NOMO-1 treated with DMSO at 0.1 percent for 48 hours (cell line): ENCODE measurements around the gene MLX.
"Not testable (repeated sequence)": the region's sequence is repeated elsewhere in the genome, so short reads cannot be mapped to it uniquely, and the experiment has no call there.

Experiments
- DNase-seq: peaks from one replicate; lab custom pipeline; 2025; ENCODE audit not compliant: unreplicated experiment; lab: John Stamatoyannopoulos, UW

MLX gene

GRCh38 chr17:42536048-42536371, 30.9 kb upstream of the MLX start, which contains the start of gene NAGLU:
TSS of gene NAGLU (plus strand) at chr17:42536241. CDS start at chr17:42536273, 32 bp downstream.
- peak; percentile 81 for DNase-seq

- peak; percentile 38 for DNase-seq
Observed at GRCh38 chr17:42536372-42537155, 30.3 kb upstream of the MLX start.

- no peak for DNase-seq
Observed at GRCh38 chr17:42537156-42537805, 29.6 kb upstream of the MLX start.

GRCh38 chr17:42537826-42538451, 29.0 kb upstream of the MLX start:
- no peak for DNase-seq

- no peak for DNase-seq
Observed at GRCh38 chr17:42538482-42538881, 28.4 kb upstream of the MLX start.

GRCh38 chr17:42540558-42540957, 26.3 kb upstream of the MLX start:
- DNase-seq = not testable (repeated sequence)

- no peak for DNase-seq
Observed at GRCh38 chr17:42541041-42541833, 25.7 kb upstream of the MLX start.

- DNase-seq = no peak
Observed at GRCh38 chr17:42543190-42544079, 23.5 kb upstream of the MLX start.

GRCh38 chr17:42544874-42545283, 22.0 kb upstream of the MLX start:
- DNase-seq = no peak

GRCh38 chr17:42545755-42546505, 21.0 kb upstream of the MLX start:
- not testable (repeated sequence) for DNase-seq

GRCh38 chr17:42547001-42547461, 19.9 kb upstream of the MLX start:
- DNase-seq = no peak

- DNase-seq = no peak
Observed at GRCh38 chr17:42547698-42548069, 19.2 kb upstream of the MLX start.

- no peak for DNase-seq
Observed at GRCh38 chr17:42548070-42548837, 18.6 kb upstream of the MLX start.

GRCh38 chr17:42548993-42549755, 17.7 kb upstream of the MLX start:
- no peak for DNase-seq

- not testable (repeated sequence) for DNase-seq
Observed at GRCh38 chr17:42552736-42553135, 14.2 kb upstream of the MLX start, which contains the start of gene HSD17B1. TSS of gene HSD17B1 (plus strand) at chr17:42552923. CDS start at chr17:42552934, 11 bp downstream.

GRCh38 chr17:42553161-42553818, 13.6 kb upstream of the MLX start:
- no peak for DNase-seq

- no peak for DNase-seq
Observed at GRCh38 chr17:42553866-42554249, 13.0 kb upstream of the MLX start.
